GM18873 (cell line): ENCODE measurements around the gene CCDC83.
"Not testable (repeated sequence)": the region's sequence is repeated elsewhere in the genome, so short reads cannot be mapped to it uniquely, and the experiment has no call there.

Source experiments
- ATAC-seq: cut with Tn5 transposase; IDR thresholded peaks from one replicate; pipeline ENCODE4 v1.9.1; 2021; ENCODE audit warnings: mild to moderate bottlenecking, moderate library complexity, moderate number of reproducible peaks; ENCODE audit not compliant: unreplicated experiment, low FRiP score

Gene CCDC83

DNA sequence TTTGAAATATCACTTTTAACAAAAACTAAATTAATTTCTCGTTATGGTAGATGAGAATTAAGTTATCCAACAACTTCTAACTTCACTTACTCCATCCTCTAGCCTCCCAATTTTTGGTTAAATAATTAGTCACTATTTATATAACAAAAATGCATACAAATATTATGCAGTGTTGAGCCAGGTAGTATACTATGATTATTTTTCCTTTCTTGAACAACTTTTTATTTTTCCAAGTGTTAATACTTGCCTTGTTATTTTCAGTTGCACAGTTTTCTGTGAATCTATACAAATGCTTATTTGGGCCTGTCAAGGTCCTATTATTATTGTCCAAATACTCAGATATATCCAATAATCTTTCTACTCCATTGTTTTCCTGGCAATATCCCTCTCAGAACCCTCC is 19.9 kb upstream of the CCDC83 start:
- ATAC-seq, result no peak

DNA sequence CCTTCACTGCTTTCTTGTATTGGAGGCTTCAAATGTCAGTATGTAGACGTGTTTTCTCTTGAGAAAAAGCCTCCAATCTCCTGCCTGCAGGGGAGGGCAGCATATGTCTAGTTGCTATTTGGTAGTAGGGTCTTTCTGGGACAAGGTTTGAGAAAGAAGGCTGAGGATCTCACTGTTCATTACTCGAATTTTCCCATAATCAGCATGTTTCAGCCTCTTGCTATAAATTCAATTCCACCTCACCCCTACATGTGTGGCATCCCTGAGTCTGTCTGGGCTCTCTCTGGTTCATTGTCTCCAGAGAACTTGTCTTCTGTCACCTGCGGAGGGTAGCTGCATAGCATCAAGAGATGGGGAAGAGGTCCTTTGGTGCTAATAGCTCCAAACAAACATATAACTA is 19.5 kb upstream of the CCDC83 start:
- ATAC-seq, result no peak

DNA sequence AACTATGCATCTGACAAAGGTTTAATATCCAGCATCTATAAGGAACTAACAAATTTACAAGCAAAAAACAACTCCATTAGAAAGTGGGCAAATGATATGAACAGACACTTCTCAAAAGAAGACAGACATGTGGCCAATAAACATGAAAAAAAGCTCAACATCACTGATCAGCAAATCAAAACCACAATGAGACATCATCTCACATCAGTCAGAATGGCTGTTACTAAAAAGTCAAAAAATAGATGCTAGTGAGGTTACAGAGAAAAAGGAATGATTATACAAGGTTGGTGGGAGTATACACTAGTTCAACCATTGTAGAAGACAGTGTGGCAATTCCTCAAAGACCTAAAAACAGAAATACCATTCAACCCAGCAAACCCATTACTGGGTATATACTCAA is 14.3 kb upstream of the CCDC83 start:
- not testable (repeated sequence) for ATAC-seq

DNA sequence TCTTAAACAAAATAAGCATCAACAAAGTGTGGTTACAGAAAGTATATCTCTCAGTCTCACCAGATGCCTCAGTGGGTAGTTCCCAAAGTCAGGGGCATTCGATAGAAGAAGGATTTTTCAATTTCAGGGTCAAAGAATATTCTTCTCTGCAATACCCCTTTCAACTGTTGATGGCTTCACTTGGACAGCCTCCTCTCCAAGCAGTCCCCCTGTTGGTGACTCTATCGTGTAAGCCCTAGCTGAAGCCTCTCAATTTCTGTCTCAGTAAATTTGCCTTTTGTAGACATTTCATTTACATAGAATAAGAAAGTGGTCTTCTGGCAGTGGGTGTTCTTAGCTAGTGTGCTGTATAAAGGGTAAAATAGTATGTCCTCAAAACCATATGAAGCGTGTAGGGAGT is 11.3 kb upstream of the CCDC83 start:
- no peak for ATAC-seq

DNA sequence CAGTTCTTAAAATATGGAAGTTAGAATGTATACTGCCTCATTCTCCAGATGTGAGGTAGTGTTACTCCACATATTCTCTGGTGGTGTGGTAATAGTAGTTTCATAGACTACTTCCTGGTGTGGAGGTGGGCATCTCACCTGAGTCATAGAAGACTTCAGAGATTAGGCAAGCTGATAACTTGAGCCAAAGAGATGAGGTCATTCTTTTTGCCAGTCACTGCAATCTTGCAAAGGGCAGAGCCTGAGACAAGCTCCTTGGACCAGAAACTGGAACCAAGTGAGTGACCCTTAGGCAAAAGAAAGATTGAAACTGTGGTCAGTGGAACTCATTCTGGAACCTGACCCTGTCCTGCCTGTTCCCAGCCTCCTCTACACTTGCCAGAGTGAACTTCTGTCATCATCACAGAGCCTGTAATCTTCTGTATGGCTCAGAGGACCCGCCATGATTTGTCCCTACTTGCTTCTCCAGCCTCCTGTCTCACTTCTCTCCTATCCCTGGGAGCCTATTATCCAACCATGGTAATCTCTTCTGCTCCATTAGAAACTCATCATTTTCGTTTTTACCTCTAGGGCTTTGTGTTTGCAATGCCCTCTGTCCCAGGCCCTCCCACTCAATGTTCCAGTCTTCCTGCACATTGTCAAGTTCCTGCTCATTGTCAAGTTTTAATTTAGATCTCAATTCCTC is 10.6 kb upstream of the CCDC83 start:
- ATAC-seq, result no peak

DNA sequence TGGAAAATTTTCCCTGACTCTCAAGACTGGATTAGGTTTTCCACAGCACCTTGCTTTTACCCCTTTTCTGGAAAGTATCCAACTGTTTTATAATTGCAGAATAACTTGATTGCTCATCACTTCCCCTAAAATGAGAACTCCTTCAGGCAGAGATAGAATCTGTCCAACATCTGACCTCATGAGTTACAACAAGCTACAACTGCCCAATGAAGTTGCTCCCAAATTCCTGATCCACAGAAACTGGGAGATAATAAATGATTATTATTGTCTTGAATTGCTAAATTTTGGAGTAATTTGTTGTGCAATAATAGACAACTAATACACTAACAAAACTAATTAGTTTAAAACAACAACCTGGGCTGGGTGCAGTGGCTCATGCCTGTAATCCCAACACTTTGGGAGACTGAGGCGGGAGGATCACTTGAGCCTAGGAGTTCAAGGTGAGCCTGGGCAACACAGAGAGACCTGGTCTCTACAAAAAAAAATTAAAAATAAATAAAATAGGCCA is 10.0 kb upstream of the CCDC83 start:
- ATAC-seq, result no peak

DNA sequence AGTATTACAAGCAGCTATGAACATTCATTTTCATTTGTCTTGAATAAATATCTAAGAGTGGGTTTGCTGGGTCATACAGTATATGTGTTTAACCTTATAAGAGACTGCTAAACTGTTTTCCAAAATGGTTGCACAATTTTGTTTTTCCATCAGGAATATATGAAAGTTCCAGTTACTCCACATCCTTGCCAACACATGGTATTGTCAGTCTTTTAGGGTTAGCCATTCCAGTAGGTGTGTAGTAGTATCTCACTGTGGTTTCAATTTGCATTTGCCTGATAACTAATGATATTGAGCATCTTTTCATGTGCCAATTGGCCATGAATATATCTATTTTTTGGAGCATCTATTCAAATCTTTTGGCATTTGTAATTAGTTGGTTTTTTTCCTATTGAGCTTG is 7.7 kb upstream of the CCDC83 start:
- ATAC-seq, result no peak

DNA sequence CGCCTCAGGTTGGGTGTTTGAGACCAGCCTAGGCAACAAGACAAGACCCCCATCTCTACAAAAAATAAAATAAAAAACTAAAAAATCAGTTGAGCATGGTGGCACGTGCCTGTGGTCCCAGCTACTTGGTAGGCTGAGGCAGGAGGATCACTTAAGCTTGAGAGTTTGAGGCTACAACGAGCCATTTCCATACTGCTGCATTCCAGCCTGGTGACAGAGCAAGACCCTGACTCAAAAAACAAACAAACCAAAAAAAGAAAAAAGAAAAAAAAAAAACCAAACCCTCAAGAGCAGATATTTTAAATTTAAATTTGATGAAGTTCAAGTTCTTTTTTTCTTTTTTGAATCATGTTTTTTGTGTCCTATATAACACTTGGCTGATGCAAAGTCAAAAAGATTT is 7.2 kb upstream of the CCDC83 start:
- ATAC-seq, result no peak

DNA sequence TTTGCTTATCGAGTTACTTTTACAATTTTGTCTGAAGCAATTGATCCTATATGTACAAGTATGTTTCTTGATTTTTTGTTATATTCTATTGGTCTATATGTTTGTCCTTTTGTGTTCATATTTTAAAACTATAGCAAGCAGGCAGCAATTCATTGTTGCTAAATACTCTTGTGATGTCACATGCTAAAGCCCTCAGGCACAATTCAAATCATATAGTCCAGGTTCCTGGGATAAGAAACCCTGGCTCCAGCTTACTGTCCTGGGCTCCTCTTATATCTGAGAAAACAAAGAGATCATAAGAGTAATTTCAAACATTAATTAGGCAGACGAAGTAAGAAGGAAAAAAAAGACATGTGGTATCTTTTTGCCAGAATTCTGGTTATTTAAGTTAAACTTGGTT is 6.6 kb upstream of the CCDC83 start:
- no peak for ATAC-seq

DNA sequence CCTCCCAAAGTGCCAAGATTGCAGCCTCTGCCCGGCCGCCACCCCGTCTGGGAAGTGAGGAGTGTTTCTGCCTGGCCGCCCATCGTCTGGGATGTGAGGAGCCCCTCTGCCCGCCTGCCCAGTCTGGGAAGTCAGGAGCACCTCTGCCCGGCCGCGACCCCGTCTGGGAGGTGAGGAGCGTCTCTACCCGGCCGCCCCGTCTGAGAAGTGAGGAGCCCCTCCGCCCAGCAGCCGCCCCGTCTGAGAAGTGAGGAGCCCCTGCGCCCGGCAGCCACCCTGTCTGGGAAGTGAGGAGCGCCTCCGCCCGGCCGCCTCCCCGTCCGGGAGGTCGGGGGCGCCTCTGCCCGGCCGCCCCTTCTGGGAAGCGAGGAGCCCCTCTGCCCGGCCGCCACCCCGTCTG is 2.4 kb upstream of the CCDC83 start:
- not testable (repeated sequence) for ATAC-seq

DNA sequence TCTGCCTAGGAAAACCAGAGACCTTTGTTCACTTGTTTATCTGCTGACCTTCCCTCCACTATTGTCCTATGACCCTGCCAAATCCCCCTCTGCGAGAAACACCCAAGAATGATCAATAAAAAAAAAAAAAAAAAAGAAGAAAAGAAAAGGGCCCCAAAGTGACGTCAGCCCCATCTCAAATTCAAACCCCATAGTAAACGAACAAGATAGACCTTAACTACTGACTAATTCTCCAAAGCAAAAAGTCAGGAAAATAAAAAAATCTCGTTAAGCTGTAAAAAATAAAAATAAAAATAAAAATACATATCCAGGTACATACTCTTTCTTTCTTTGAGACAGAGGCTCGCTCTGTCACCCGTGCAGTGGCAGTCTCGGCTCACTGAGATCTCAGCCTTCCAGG is 1.6 kb upstream of the CCDC83 start:
- not testable (repeated sequence) for ATAC-seq

DNA sequence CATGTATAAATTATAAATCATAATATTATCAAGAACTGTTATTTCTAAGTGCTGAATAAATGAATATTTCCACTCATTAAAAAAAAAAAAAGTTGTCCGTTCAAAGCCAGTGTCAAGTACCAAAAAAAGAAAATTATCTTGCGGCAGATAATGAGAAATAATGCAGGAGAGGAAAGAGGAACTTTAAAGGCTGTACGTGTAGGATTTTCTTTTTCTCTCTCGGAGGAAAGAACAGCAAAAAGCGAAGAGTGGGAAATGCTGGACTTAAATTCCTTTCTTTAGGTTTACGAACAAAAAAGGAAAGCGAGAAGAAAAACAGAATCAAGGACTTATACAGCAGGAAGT is 999 bp upstream of the CCDC83 start:
- no peak for ATAC-seq

DNA sequence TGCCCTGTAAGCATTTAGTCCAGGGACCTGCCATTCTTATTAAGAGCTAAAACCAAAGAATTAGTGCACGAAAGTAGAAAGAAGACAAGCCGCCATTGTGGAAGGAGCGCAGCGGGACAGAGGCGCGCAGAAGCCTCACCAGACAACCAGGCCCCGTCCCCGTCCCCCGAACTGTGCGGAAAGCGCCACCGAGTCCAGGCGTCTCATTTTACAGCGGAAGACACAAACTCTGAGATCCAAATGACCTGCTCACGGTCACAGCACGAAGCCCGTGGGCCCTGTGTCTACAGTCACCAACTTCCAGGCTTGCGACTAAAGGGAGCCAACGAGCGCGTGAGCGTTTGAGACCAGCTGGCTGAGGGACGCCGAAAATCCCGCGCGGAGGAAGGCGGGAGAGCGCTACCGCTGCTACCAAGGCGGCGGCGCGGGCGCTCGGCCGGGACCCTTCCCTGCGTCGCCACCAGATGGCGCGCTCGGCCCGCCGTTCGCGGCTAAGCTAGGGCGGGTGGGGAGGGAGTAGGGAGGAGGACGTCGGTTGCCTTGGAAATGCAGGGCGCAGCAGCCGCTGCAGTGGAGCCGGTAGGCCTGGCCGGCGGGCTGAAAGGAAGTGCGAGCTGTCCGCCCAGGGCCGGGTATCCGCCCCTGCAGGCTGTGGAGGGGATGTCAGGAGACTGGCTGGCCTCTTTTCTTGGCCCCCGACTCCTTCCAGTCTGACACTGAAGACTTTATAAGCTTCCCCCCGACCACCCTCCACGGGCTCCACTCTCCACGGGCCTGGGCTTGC is 434 bp upstream of the CCDC83 start:
- peak; percentile 100 for ATAC-seq

DNA sequence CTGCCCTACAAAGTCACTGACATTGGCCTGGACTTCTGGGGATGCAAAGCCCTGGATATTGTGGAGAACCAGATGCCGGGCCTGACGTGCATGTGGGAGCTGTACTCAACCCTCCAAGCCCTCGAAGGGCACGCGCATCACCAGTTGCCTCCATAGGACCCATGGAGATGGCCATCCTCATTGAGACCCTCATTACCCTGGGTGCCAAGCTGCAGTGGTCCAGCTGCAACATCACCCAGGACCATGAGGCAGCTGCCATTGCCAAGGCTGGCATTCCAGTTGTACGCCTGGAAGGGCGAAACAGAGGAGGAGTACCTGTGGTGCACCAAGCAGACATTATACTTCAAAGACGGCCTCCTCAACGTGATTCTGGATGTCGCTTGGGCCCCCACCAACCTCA is 1.9 kb downstream of the CCDC83 start:
- ATAC-seq, result no peak

DNA sequence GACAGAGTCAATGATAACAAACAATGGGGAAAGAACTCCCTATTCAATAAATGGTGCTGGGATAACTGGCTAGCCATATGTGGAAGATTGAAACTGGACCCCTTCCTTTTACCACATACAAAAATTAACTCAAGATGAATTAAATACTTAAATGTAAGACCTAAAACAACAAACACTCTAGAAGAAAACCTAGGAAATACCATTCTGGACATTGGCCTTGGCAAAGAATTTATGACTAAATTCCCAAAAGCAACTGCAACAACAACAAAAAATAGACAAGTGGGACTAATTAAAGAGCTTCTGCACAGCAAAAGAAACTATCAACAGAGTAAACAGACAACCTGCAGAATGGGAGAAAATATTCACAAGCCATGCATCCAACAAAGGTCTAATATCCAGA is 4.4 kb downstream of the CCDC83 start:
- ATAC-seq, result not testable (repeated sequence)

DNA sequence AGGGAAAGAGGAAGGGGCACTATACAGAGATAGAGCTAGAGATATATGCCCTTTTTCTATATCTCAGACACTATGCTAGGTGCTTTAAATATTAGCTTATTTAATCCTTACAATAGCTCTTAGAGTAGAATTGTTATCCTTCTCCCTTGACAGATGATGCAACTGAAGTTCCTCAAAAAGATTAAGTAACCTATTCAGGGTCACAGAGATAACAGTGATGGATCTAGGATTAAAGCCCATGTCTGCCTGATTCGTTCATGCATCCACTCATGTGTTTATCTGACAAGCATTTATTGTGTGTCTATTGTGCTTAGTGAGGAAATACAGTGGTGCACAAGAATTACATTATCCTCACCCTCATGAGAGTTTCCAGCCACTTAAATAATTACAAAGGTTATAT is 8.7 kb downstream of the CCDC83 start:
- ATAC-seq, result no peak

DNA sequence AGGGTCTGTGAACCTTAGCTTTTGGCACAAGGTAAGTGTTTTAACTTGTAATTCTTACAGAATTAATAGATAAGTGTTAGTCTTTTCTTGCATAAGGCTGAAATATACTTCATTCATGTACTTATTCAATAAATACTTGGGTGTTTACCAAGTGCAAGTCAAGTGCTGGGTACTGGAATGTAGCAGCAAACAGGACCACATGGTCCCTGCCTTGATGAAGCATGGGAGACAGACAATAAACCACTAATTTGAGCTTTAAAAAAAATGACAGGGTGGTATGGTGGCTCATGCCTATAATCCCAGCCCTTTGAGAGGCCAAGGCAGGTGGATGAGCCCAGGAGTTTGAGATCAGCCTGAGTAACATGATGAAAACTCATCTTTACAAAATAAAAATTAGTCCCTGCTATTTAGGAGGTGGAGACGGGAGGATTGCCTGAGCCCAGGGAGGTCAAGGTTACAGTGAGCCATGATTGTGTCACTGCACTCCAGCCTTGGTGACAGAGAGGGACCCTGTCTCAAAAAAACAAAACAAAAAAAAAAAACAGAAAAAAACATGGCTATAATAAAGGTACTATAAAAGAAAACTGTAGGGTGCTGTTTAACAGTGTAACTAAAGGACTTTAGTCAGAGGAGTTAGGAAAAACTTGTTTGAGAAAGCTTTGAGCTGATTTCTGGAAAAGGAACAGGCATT is 11.1 kb downstream of the CCDC83 start:
- no peak for ATAC-seq

DNA sequence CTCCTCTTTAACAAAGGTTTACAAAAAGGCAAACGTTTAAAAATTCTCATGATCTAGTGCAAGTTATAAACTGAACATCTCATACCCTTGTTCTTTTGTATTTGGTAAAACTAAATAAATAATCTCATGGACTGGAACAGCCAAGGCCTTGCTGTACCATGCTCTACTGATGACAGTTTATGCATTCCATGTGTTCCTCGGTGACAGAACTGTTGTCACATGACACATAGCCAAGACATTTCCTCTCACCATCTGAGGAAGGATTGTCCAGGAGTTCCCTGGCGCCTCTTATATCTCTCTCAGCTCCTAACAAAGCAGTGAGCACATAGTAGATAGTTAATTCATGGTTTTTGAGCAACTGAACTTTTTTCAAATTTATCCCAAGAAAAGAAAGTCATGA is 12.6 kb downstream of the CCDC83 start:
- no peak for ATAC-seq

DNA sequence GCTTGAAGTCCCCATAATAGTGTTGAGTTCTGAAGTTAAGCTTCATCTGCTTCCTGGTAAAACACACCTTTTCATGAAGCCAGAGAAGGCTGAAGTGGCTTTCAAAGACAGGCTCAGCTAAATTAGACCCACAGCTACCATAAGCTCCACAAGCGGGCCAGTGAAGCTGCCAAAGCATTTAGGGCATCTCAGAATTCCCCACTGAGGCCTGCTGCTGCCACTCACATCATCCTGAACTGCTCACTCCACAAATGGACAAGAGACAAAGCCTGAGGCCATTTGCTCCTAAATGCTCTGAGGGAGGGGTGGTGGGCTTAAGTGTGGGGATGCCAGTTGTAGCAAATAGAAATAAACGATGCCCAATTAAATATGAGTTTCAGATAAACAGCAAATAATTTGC is 14.6 kb downstream of the CCDC83 start:
- ATAC-seq, result no peak

DNA sequence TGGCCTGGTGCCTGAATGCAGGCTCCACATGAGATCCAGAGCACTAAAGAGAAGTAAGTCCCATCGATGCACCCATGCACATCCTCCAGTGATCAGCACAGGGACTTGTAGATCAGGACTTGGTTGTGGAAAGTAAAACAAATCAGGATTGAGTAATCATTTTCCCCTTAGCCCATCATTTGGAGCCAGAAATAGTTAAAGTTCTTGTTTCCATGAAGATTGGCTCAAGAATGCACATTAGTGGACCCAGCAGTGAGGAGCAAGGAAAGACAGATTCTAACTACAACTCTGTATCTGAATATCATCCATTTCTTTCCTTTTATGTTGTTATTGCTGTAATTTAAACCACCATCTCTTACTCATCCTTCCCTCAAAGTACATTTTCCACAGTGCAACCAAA is 19.1 kb downstream of the CCDC83 start:
- no peak for ATAC-seq

DNA sequence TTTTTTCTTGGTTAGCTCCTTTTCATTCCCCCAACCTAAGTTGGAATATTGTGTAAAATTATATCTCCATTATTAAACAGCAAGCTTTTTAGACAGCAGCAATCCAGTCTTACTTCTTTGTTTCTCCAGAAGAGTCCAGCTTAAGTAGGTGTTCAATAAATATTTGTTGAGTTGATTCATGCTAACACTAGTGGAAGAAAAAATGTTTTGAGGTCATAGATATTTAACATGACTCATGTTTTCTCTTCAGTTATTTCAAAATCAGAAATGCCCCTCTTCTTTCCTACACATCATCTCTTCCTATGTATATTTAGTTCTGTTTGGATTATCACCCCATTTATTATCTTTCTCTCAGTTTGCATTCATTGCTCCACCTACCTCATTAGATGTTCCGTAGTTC is 20.3 kb downstream of the CCDC83 start:
- no peak for ATAC-seq
